Stimulated activated CD8-positive, alpha-beta memory T cell treated with anti-CD3 and anti-CD28 coated beads, Interleukin-15, amount 100 ng/mL, for 48 hours (primary cell): Measurements from ENCODE around the gene PTPRD.

ENCODE experiments used
- DNase-seq, 2 donors: peaks; one replicate each; pipeline ENCODE4 v3.0.0-alpha.2; 2020; ENCODE audit warnings: low read depth in 2 of 2

The PTPRD gene

GRCh38 chr9:10172476-10172875 lies 440.3 kb downstream of the PTPRD start:
- no peak for DNase-seq

GRCh38 chr9:10168241-10168640 lies 444.6 kb downstream of the PTPRD start:
- DNase-seq = no peak

- no peak for DNase-seq
Measured at GRCh38 chr9:10148796-10149195, 464.0 kb downstream of the PTPRD start.

- no peak for DNase-seq
Measured at GRCh38 chr9:10146517-10147331, 466.1 kb downstream of the PTPRD start.

GRCh38 chr9:10144355-10144754 lies 468.4 kb downstream of the PTPRD start:
- no peak for DNase-seq

GRCh38 chr9:10135553-10135952 lies 477.2 kb downstream of the PTPRD start:
- no peak for DNase-seq

GRCh38 chr9:10134266-10134665 lies 478.5 kb downstream of the PTPRD start:
- no peak for DNase-seq

- DNase-seq = no peak
Measured at GRCh38 chr9:10130061-10130675, 482.6 kb downstream of the PTPRD start.

- DNase-seq = no peak
Measured at GRCh38 chr9:10127867-10128266, 484.9 kb downstream of the PTPRD start.

- DNase-seq = no peak
Measured at GRCh38 chr9:10112798-10113197, 500.0 kb downstream of the PTPRD start.

GRCh38 chr9:10112070-10112469 lies 500.7 kb downstream of the PTPRD start:
- DNase-seq = no peak

GRCh38 chr9:10108815-10109214 lies 504.0 kb downstream of the PTPRD start:
- DNase-seq = no peak

GRCh38 chr9:10104774-10105173 lies 508.0 kb downstream of the PTPRD start:
- no peak for DNase-seq

- no peak for DNase-seq
Measured at GRCh38 chr9:10095208-10095607, 517.6 kb downstream of the PTPRD start.

- DNase-seq = no peak
Measured at GRCh38 chr9:10094563-10094962, 518.2 kb downstream of the PTPRD start.

- DNase-seq = no peak
Measured at GRCh38 chr9:10080012-10080411, 532.8 kb downstream of the PTPRD start.

GRCh38 chr9:10079284-10079964 lies 533.4 kb downstream of the PTPRD start:
- DNase-seq = no peak

- DNase-seq = no peak
Measured at GRCh38 chr9:10071579-10071978, 541.2 kb downstream of the PTPRD start.

- DNase-seq = no peak
Measured at GRCh38 chr9:10062629-10063395, 550.0 kb downstream of the PTPRD start.

- DNase-seq = no peak
Measured at GRCh38 chr9:10059044-10059443, 553.8 kb downstream of the PTPRD start.

- DNase-seq = no peak
Measured at GRCh38 chr9:10055886-10056395, 556.9 kb downstream of the PTPRD start.

- no peak for DNase-seq
Measured at GRCh38 chr9:10054456-10054855, 558.3 kb downstream of the PTPRD start.
